MM.1S (cell line): ENCODE measurements around the gene JMJD6.
"Not testable (repeated sequence)": the region's sequence is repeated elsewhere in the genome, so short reads cannot be mapped to it uniquely, and the experiment has no call there.

Experiments
- DNase-seq: peaks from one replicate; pipeline ENCODE4 v3.0.0-alpha.2; 2015
- H2AFZ ChIP-seq: fragments of 300-600 bp; sonication (generic); 2 replicates; pipeline ENCODE4 v1.6.0; 2016; ENCODE audit warnings: antibody characterized with exemption, low read length
- H3F3A ChIP-seq: fragments of 300-600 bp; sonication (generic); 2 replicates; pipeline ENCODE4 v1.6.1; 2016; ENCODE audit warnings: mild to moderate bottlenecking, antibody characterized with exemption, low read length, moderate library complexity, mixed read lengths; ENCODE audit not compliant: insufficient read depth
- H3K27ac ChIP-seq: fragments of 300-600 bp; sonication (generic); 2 replicates; pipeline ENCODE4 v1.5.1; 2016; ENCODE audit warnings: mild to moderate bottlenecking, low read length
- H3K27me3 ChIP-seq: fragments of 300-600 bp; sonication (generic); replicated peaks from 2 replicates; pipeline ENCODE4 v1.6.0; 2016; ENCODE audit warnings: low read length; ENCODE audit not compliant: insufficient read depth
- H3K36me3 ChIP-seq: fragments of 300-600 bp; sonication (generic); replicated peaks from 2 replicates; pipeline ENCODE4 v1.6.1; 2016; ENCODE audit warnings: mild to moderate bottlenecking, low read length, mixed read lengths; ENCODE audit not compliant: insufficient read depth
- H3K4me1 ChIP-seq: fragments of 300-600 bp; sonication (generic); 2 replicates; pipeline ENCODE4 v1.6.1; 2016; ENCODE audit warnings: low read length, mixed read lengths
- H3K4me2 ChIP-seq: fragments of 300-600 bp; sonication (generic); 2 replicates; pipeline ENCODE4 v1.6.0; 2016; ENCODE audit warnings: low read depth, low read length
- H3K4me3 ChIP-seq: fragments of 300-600 bp; sonication (generic); 2 replicates; pipeline ENCODE4 v1.5.1; 2016; ENCODE audit warnings: low read length, mixed read lengths
- H3K79me2 ChIP-seq: fragments of 300-600 bp; sonication (generic); 2 replicates; pipeline ENCODE4 v1.6.1; 2016; ENCODE audit warnings: mixed run types, low read length, mixed read lengths
- H3K9ac ChIP-seq: fragments of 300-600 bp; sonication (generic); 2 replicates; pipeline ENCODE4 v1.6.1; 2016; ENCODE audit warnings: low read length, mixed read lengths
- H3K9me2 ChIP-seq: fragments of 300-600 bp; sonication (generic); replicated peaks from 2 replicates; pipeline ENCODE4 v1.6.1; 2016; ENCODE audit warnings: mild to moderate bottlenecking, low read length, mixed read lengths; ENCODE audit not compliant: insufficient read depth
- H3K9me3 ChIP-seq: fragments of 300-600 bp; sonication (generic); replicated peaks from 2 replicates; pipeline ENCODE4 v1.6.1; 2016; ENCODE audit warnings: mild to moderate bottlenecking, low read length, mixed read lengths; ENCODE audit not compliant: insufficient read depth
- H4K20me1 ChIP-seq: fragments of 300-600 bp; sonication (generic); 2 replicates; pipeline ENCODE4 v1.6.1; 2016; ENCODE audit warnings: mild to moderate bottlenecking, low read length, moderate library complexity, mixed read lengths; ENCODE audit not compliant: insufficient read depth
- EZH2 ChIP-seq: fragments of 300-600 bp; sonication (generic); optimal IDR thresholded peaks from 2 replicates; pipeline ENCODE3; 2017; ENCODE audit warnings: low read depth, mild to moderate bottlenecking, antibody characterized with exemption, low read length, mixed read lengths
- EZH2phosphoT487 ChIP-seq: fragments of 300-600 bp; sonication (generic); IDR thresholded peaks from 2 replicates; pipeline ENCODE4 v1.6.1; 2018; ENCODE audit warnings: antibody characterized with exemption, low read length
- TF ChIP-seq, protein P1 (sequence below): fragments of 300-600 bp; sonication (generic); IDR thresholded peaks from 2 replicates; pipeline ENCODE4 v1.5.1; 2016; ENCODE audit warnings: antibody characterized with exemption, low read length, mixed read lengths

Gene JMJD6

DNA sequence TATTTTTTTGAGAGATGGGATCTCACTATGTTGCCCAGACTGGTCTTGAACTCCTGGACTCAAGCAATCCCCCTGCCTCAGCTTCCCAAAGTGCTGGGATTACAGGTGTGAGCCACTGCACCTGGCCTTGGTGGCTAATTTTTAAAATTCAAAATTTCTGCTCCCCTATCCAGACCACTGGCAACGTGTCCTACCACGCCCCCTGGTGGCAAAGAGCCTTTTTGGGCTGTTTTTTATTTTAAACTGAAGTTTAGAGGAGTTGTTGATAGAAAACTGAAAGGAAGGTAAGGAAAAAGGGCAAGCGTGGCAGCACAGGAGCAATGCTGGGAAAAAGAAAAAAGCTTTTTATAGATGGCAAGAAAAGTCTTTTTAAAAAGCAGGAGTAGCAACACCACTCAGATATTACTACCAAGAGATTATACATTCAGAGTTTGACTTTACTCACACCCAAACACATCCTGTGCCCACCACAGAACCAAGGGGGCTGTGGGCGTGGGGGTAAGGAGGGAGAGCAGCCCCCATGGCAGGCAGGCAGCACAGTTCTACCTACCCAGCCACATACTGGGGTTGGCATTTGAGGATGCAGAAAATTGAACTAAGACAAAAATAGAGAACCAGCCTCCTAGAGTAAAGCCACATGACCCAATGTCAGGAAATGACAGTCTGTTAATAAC, 11.4 kb downstream of the JMJD6 start:
- Histone ChIP-seq H3K9ac (peak overlapping the region; percentile 50; the same call in 1 of the 2 replicates), H3K27me3 (no peaks in the 10 kb centered on the region), H3K9me2 (no peaks in the 10 kb centered on the region), H2AFZ (no peak overlapping the region; the same call in 1 of the 2 replicates), H3F3A (peaks cover 29% of the 10 kb centered on the region), H3K4me3 (peak overlapping the region; percentile 26), H3K9me3 (no peaks in the 10 kb centered on the region), H3K36me3 (peaks cover 3% of the 10 kb centered on the region; the same call in 1 of the 2 replicates), H3K27ac (peak overlapping the region; percentile 80), H3K4me1 (peaks cover 23% of the 10 kb centered on the region), H3K79me2 (peaks cover 27% of the 10 kb centered on the region), H3K4me2 (peak overlapping the region; percentile 82), H4K20me1 (no peaks in the 10 kb centered on the region)
- TF ChIP-seq, protein P1, sequence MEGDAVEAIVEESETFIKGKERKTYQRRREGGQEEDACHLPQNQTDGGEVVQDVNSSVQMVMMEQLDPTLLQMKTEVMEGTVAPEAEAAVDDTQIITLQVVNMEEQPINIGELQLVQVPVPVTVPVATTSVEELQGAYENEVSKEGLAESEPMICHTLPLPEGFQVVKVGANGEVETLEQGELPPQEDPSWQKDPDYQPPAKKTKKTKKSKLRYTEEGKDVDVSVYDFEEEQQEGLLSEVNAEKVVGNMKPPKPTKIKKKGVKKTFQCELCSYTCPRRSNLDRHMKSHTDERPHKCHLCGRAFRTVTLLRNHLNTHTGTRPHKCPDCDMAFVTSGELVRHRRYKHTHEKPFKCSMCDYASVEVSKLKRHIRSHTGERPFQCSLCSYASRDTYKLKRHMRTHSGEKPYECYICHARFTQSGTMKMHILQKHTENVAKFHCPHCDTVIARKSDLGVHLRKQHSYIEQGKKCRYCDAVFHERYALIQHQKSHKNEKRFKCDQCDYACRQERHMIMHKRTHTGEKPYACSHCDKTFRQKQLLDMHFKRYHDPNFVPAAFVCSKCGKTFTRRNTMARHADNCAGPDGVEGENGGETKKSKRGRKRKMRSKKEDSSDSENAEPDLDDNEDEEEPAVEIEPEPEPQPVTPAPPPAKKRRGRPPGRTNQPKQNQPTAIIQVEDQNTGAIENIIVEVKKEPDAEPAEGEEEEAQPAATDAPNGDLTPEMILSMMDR = peak; percentile 74
- no peak for TF ChIP-seq EZH2phosphoT487
- peak; percentile 81 for DNase-seq

DNA sequence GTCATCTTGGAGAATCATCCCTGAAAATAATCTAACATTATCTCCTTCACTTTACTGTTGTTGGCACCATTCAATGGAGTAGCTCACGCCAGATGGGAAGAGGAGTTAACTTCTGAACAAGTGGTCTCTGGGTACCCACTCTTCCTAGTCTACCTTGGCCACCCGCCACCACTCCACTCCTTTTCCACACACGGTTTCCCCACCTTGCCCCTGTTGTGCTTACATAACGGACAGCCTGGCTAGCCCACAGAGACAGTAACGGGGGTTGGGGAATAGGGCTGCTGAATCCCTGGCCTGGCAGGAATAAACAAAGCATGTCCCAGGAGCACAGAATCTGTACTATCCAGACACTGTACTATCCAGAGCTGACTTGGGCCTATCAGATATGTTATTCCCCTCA, 12.1 kb downstream of the JMJD6 start:
- H3K9me2 ChIP-seq = no peaks in the 10 kb centered on the region
- peaks cover 24% of the 10 kb centered on the region for H3K79me2 ChIP-seq
- no peak overlapping the region for H3K4me2 ChIP-seq
- H4K20me1 ChIP-seq = no peaks in the 10 kb centered on the region
- DNase-seq = no peak
- peaks cover 29% of the 10 kb centered on the region for H3F3A ChIP-seq
- H2AFZ ChIP-seq = no peak overlapping the region
- no peak overlapping the region for H3K9ac ChIP-seq
- 0 out of 2 replicates have a peak, but pooled peaks cover 5% of the 10 kb centered on the region for H3K27me3 ChIP-seq
- no peak overlapping the region for H3K4me3 ChIP-seq
- no peaks in the 10 kb centered on the region for H3K9me3 ChIP-seq
- TF ChIP-seq, protein P1 = no peak
- TF ChIP-seq EZH2 (no peak), EZH2phosphoT487 (no peak)
- peaks cover 23% of the 10 kb centered on the region for H3K4me1 ChIP-seq
- peaks cover 3% of the 10 kb centered on the region; the same call in 1 of the 2 replicates for H3K36me3 ChIP-seq
- no peak overlapping the region for H3K27ac ChIP-seq

DNA sequence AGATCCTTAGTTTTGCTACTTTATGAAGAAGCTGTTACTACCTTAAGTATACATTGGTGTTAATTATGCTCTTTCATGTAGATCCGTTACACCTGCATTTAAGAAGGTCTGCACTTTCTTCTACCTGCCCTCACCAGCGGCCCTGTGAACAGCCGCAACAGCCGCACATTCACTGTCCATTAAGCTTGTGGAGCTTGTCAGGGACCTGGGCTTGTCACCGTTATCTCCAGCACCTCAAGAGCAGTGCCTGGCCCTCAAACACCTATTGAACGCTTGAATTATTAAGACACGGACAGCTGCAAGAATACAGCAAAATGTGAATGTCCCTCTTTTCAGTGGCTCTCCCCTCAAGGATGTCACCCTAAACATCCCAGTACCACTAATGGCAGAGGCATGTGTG, 12.6 kb downstream of the JMJD6 start:
- DNase-seq = no peak
- H3K79me2 ChIP-seq = peaks cover 20% of the 10 kb centered on the region
- H3F3A ChIP-seq = peaks cover 29% of the 10 kb centered on the region
- no peak overlapping the region for H3K4me3 ChIP-seq
- TF ChIP-seq EZH2 (no peak), EZH2phosphoT487 (no peak)
- TF ChIP-seq, protein P1 = no peak
- peaks cover 3% of the 10 kb centered on the region; the same call in 1 of the 2 replicates for H3K36me3 ChIP-seq
- 0 out of 2 replicates have a peak, but pooled peaks cover 5% of the 10 kb centered on the region for H3K27me3 ChIP-seq
- H3K4me2 ChIP-seq = no peak overlapping the region
- no peaks in the 10 kb centered on the region for H4K20me1 ChIP-seq
- no peaks in the 10 kb centered on the region for H3K9me2 ChIP-seq
- H3K9me3 ChIP-seq = no peaks in the 10 kb centered on the region
- no peak overlapping the region for H2AFZ ChIP-seq
- no peak overlapping the region for H3K9ac ChIP-seq
- peaks cover 23% of the 10 kb centered on the region for H3K4me1 ChIP-seq
- H3K27ac ChIP-seq = no peak overlapping the region

DNA sequence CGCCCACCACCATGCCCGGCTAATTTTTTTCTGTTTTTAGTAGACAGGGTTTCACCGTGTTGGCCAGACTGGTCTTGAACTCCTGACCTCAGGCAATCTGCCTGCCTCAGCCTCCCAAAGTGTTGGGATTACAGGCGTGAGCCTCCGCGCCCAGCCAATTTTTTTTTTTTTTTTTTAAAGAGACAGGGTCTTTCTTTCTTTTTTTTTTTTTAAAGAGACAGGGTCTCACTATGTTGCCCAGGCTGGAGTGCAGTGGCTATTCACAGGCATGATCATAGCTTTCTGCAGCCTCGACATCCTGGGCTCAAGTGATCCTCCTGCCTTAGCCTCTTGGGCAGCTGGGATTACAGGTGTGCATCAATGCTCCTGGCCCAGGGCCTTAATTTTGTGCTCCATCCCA, 14.1 kb downstream of the JMJD6 start:
- not testable (repeated sequence) for H3K9ac ChIP-seq, DNase-seq, H4K20me1 ChIP-seq, H3K4me2 ChIP-seq, H3K4me3 ChIP-seq, H3K36me3 ChIP-seq, H2AFZ ChIP-seq, H3K27me3 ChIP-seq, H3K9me2 ChIP-seq, H3K27ac ChIP-seq, H3K9me3 ChIP-seq
- Histone ChIP-seq H3K79me2 (peaks cover 15% of the 10 kb centered on the region), H3K4me1 (peaks cover 23% of the 10 kb centered on the region), H3F3A (peaks cover 29% of the 10 kb centered on the region)
